ENCODE measurements around the gene LRP1-AS.

GRCh38 chr12:57101892-57102695, 45.3 kb downstream of the LRP1-AS start:
- TF ChIP-seq CTCF (IDR thresholded peaks at IDR 0.05) (no peak), EHMT2 (IDR thresholded peaks at IDR 0.05; ENCODE audit: low read depth) (no peak), PHF8 (IDR thresholded peaks at IDR 0.05; ENCODE audit: borderline replicate concordance, low read depth) (no peak)
